ENCODE results near the gene NUDT14. TPM values are rescaled to one million over a fixed set of nuclear protein-coding genes. Genes with fewer than 3 reads are reported as not detected.
A peak's percentile ranks its signal among the peaks of the same experiment; 100 is the strongest.

NUDT14 gene
- total RNA-seq, 1 donor from 2014 or later, result 21.7 TPM

GRCh38 chr14:105201925-105202513 is 20.9 kb upstream of the NUDT14 start:
- ATAC-seq (no peak), DNase-seq (ENCODE audit: low spot score) (no peak)
- intact Hi-C loops (cut with DNase I), result loop anchor here (5.0 kb wide), 1 partner anchor 145 kb away; no protein-coding TSS in a partner anchor

- ATAC-seq, result no peak
- intact Hi-C loops (cut with DNase I), result loop anchor here (5.0 kb wide), 1 partner anchor 146 kb away; no protein-coding TSS in a partner anchor
- no peak for DNase-seq (ENCODE audit: low spot score)
Measured at GRCh38 chr14:105201156-105201924, 20.2 kb upstream of the NUDT14 start.

- intact Hi-C loops (cut with DNase I), result loop anchor here (5.0 kb wide), 1 partner anchor 147 kb away; no protein-coding TSS in a partner anchor
- ATAC-seq, result no peak
- no peak for DNase-seq (ENCODE audit: low spot score)
Measured at GRCh38 chr14:105200641-105201040, 19.5 kb upstream of the NUDT14 start.

GRCh38 chr14:105200074-105200473 is 19.0 kb upstream of the NUDT14 start:
- DNase-seq (ENCODE audit: low spot score), result no peak
- intact Hi-C loops (cut with DNase I), result loop anchor here (5.0 kb wide), 1 partner anchor 147 kb away; no protein-coding TSS in a partner anchor
- no peak for ATAC-seq

GRCh38 chr14:105199093-105199492 is 18.0 kb upstream of the NUDT14 start:
- intact Hi-C loops (cut with DNase I), result no loop called here
- DNase-seq (ENCODE audit: low spot score) (no peak), ATAC-seq (no peak)

DNA sequence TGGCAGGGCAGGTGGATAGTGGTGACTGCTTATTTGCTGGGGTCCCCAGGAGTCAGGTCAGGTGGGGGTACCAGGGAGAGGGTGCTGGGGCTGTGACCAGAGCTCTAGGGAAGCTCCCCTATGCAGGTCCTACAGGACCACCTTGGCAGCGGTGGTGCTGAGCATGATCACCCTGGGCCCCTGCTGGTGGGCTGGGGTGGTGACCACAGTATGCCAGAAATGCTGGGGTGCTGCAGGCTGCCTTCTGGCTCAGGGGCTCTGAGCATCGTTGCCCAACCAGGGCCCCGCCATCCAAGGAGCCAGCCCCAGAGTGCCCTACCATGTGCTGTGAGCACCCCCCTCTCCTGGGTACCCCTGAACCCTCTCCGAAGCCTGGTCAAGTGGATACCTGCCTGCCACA is 17.5 kb upstream of the NUDT14 start:
- no peak for DNase-seq (ENCODE audit: low spot score)
- intact Hi-C loops (cut with DNase I), result no loop called here
- no peak for ATAC-seq

DNA sequence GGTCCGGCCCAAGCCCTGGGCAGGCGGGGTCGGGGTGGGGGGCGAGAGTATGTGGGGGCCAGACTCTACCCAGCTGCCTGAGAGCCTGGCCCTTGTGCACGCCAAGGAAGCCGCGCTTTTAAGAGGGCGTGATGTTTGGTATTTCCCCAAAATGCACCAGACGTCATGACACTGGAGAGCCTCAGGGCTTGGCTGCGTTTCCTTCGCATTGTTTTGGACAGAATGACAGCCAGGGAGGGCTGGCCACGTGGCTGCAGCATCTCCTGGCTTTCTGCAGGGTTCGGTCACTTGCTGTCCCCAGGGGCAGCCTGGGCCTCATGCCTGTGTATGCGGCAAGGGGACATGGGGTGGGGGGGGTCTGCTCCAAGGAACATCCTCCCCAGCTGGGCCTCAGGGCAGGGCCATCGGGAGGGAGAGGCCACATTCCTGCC is 16.1 kb upstream of the NUDT14 start:
- peak; percentile 56 for ATAC-seq
- intact Hi-C loops (cut with DNase I), result no loop called here
- no peak for DNase-seq (ENCODE audit: low spot score)

DNA sequence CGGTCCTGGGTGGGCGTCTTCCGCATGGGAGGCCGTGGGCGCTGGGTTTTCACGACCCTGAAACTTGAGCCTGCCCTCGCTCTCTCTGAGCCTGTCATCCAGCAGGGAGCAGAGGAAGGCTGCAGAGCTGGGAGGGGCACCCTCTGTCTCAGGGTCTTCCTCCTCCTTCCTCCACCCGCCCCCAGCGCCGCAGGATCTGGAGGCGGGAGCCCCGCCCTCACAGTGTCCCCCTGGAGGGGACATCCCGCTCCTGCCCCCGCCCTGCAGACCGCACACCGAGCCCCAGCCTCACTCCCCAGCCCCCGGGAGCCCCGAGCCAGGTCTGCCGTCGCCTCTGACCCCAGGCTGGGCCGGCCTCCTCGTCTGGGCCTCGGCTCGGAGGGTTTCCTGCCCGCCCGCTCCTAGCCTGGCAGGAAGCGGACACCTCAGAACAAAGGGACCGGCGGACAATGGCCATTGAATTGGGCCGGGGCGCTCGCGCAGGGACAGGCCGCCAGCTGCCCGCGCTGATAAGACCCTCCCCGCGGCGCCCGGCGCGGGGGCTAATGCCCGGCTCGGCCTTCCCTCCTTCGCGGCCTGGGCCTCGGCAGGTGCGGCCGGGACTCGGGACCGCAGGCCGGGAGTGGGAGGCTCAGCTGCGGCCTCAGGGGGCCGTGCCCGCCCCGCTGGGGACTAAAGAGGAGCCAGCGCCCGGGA is 15.3 kb upstream of the NUDT14 start:
- no peak for ATAC-seq
- intact Hi-C loops (cut with DNase I), result no loop called here
- DNase-seq (ENCODE audit: low spot score), result no peak

DNA sequence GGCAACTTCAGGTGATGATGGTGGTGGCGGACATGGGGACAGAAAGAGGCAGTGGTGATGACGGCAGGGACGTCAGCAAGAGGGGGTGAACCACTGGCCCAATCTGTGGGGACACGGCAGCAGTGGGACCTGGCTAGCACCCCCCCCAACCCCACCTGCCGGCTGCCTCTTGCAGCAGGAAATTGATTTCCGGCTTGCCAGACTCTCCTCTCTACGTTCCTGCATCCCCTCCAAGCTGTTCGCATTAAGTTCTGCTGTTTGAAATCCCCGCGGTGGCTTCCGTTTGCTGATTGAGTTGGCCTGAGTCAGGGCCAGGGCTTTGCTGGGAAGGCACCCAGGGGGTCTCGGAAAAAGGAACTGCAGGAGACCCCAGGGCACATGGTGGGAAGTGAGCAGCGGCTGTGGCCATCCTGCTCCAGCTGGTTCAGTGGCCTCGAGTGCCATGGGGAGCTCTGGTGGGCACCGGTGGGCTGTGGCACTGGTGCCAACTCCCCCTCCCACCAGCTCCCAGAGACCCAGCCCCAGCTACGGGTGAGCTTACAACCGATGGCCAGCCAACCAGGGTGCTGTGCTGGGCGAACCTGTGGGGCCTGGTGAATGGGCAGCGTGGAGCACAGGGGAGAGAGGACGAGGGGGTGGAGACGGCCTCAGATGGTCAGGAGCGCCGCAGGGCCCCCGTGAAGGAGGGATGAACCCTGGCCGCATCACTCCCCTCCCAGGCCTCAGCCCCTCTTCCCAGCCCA is 14.6 kb upstream of the NUDT14 start:
- intact Hi-C loops (cut with DNase I), result no loop called here
- DNase-seq (ENCODE audit: low spot score) (no peak), ATAC-seq (no peak)

GRCh38 chr14:105195051-105195450 is 13.9 kb upstream of the NUDT14 start:
- intact Hi-C loops (cut with DNase I), result no loop called here
- DNase-seq (ENCODE audit: low spot score) (no peak), ATAC-seq (no peak)

- intact Hi-C loops (cut with DNase I), result no loop called here
- DNase-seq (ENCODE audit: low spot score), result no peak
- ATAC-seq, result no peak
Measured at GRCh38 chr14:105193916-105194782, 13.0 kb upstream of the NUDT14 start.

DNA sequence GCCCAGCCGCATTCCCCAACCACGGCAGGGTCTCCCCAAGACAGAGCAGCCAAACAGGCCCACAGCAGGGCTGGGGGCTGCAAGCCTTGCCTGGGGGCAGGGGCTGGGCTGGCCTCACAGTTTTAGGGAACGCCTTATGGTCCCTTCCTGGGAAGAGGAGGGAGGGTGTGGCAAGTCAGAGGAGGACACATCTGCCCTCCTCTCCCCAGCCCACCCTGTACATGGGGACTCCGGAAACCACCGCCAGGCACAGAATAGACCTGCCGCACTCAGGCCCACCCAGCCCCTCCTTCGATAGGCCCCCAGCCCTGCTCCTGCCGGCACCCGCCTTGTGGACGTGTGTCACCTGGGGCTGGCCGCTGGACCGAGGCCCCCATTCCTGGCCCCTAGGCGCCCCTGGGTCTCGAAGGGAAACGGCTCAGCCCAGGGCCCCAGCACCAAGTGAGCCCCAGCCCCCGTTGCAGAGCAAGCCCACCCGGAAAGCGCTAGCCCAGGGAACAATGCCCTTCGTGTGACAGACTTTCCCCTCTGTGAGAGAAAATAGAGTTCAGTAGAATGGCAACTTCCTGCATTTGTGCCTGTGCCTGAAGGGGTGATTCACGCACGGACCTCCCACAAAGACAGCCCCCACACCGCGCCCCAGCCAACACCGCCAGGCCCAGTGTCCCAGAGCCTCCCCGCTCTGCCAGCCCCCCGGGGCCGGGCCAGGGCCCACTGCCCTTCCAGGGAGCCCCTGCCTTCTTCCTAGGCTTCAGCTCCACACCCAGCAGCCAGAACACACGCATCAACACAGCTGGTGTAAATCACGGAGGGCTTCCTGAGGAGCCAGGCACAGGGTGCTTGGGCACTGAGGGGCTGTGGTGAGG is 12.0 kb upstream of the NUDT14 start:
- intact Hi-C loops (cut with DNase I), result no loop called here
- ATAC-seq (no peak), DNase-seq (ENCODE audit: low spot score) (no peak)

GRCh38 chr14:105187935-105188524 is 6.9 kb upstream of the NUDT14 start:
- no peak for DNase-seq (ENCODE audit: low spot score)
- intact Hi-C loops (cut with DNase I), result no loop called here

DNA sequence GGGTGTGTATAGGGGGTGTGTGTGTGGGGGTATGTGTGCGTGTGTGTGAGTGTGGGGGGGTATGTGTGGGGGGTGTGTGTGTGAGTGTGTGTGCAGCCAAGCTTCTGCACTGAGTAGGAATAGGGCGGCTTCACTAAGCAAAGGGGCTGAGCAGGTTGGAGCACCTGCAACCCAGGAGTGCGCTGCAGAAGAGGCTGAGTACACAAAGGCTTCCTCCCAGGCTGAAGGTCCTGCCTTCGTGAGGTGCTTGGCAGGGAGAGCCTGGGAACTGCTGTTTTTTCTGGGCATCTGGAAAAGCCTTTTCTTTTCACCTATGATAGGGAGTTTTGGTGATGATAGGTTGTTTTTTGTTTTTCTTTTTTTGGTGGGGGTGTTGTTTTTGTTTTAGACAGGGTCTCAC is 6.0 kb upstream of the NUDT14 start:
- intact Hi-C loops (cut with DNase I), result no loop called here
- ATAC-seq (no peak), DNase-seq (ENCODE audit: low spot score) (no peak)

More at GRCh38 chr14:105187935-105188524, 6.9 kb upstream of the NUDT14 start:
- no peak for ATAC-seq

DNA sequence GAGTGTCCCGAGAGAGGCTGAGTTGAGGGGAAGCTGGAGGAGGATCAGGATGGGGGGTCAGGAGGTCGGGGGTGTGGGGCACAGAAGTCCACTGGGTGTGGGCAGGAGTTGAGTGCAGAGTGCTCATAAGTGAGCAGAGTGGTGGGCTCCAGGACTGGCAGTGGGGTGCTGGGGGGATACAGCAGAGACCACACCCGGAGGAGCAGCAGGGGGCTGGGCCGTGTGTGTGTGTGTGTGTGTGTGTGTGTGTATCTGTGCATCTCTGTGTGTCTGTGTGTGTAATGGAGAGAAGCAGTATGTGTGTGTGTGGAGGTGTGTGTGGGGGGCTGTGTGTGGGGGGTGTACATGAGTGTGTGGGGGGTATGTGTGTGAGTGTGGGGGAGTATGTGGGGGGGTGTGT is 4.9 kb upstream of the NUDT14 start:
- no peak for ATAC-seq
- intact Hi-C loops (cut with DNase I), result no loop called here
- no peak for DNase-seq (ENCODE audit: low spot score)

DNA sequence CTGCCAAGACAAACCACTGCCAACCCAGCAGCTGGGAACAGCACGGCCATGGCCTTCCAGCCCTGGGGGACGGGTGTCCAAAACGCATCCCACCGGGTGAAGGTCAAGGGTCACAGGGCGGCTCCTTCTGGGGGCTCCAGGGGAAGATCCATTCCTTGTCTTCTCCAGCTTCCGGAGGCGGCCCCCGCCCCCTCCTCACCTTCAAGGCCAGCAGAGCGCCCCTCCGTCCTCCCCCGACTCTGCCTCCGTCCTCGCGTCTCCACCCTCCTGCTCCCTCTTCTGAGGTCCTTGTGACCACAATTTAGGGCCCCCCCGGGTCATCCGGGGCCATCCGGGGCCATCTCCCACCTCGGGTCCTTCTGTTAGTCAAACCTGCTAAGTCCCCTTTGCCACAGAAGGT is 3.9 kb upstream of the NUDT14 start:
- intact Hi-C loops (cut with DNase I), result no loop called here
- DNase-seq (ENCODE audit: low spot score), result no peak
- no peak for ATAC-seq

DNA sequence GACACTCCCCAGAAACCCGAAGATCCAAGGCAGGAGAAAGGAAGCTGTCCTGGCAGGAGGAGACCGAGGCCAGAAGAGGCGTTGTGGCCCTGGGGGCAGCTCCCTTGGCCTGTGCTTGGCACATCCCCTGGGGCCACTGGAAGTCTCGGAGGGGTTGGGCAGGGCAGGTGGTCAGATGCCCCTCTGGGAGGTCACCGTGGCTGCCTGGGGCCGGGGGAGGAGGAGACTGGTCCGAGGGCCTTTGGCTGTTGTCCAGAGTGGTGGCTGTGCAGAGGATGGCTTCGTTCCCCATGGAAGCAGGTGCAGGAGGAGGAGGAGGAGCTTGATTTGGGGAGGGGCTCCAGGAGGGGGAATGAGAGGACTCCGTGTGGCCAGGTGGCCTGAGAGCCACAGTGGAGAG is 3.3 kb upstream of the NUDT14 start:
- DNase-seq (ENCODE audit: low spot score) (no peak), ATAC-seq (no peak)
- intact Hi-C loops (cut with DNase I), result no loop called here
